NCI-H1105 (cell line): Measurements from ENCODE around the gene TTN.

ENCODE experiments used
- DNase-seq: peaks from one replicate; lab custom pipeline; 2025; lab: John Stamatoyannopoulos, UW

The TTN gene

GRCh38 chr2:178491612-178492011, 315.6 kb downstream of the TTN start:
- DNase-seq: no peak

GRCh38 chr2:178485356-178485755, 321.9 kb downstream of the TTN start:
- DNase-seq: no peak

- DNase-seq: peak; percentile 53
Observed at GRCh38 chr2:178484245-178485041, 322.8 kb downstream of the TTN start.

- DNase-seq: no peak
Observed at GRCh38 chr2:178482437-178482836, 324.8 kb downstream of the TTN start.

- DNase-seq: peak; percentile 82
Observed at GRCh38 chr2:178480227-178481181, 326.7 kb downstream of the TTN start, which contains the start of gene PLEKHA3. PLEKHA3 (plus strand) TSS chr2:178480457; CDS start chr2:178480870, 413 bp downstream.

- no peak for DNase-seq
Observed at GRCh38 chr2:178479758-178480226, 327.4 kb downstream of the TTN start.

GRCh38 chr2:178479275-178479616, 328.0 kb downstream of the TTN start:
- no peak for DNase-seq

- DNase-seq: peak; percentile 71
Observed at GRCh38 chr2:178478439-178479274, 328.6 kb downstream of the TTN start, which contains the start of gene FKBP7. FKBP7 (minus strand) TSS chr2:178478600; CDS start chr2:178478499, 101 bp downstream.

- DNase-seq: peak; percentile 9
Observed at GRCh38 chr2:178478130-178478438, 329.1 kb downstream of the TTN start.

- DNase-seq: no peak
Observed at GRCh38 chr2:178477443-178478129, 329.6 kb downstream of the TTN start.

GRCh38 chr2:178476477-178476876, 330.7 kb downstream of the TTN start:
- no peak for DNase-seq
